ENCODE results near the gene MISFA.
A peak's percentile ranks its signal among the peaks of the same experiment; 100 is the strongest.

The MISFA gene

GRCh38 chr11:18623707-18624106 lies 24.1 kb downstream of the MISFA start:
- TF ChIP-seq, protein P1, sequence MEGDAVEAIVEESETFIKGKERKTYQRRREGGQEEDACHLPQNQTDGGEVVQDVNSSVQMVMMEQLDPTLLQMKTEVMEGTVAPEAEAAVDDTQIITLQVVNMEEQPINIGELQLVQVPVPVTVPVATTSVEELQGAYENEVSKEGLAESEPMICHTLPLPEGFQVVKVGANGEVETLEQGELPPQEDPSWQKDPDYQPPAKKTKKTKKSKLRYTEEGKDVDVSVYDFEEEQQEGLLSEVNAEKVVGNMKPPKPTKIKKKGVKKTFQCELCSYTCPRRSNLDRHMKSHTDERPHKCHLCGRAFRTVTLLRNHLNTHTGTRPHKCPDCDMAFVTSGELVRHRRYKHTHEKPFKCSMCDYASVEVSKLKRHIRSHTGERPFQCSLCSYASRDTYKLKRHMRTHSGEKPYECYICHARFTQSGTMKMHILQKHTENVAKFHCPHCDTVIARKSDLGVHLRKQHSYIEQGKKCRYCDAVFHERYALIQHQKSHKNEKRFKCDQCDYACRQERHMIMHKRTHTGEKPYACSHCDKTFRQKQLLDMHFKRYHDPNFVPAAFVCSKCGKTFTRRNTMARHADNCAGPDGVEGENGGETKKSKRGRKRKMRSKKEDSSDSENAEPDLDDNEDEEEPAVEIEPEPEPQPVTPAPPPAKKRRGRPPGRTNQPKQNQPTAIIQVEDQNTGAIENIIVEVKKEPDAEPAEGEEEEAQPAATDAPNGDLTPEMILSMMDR (IDR thresholded peaks at IDR 0.05; ENCODE audit: low read depth, low read length, poor library complexity, severe bottlenecking), result no peak
- no peak for TF ChIP-seq EZH2phosphoT487 (IDR thresholded peaks at IDR 0.05; ENCODE audit: borderline replicate concordance, low read length)
- Histone ChIP-seq H3K4me2 (ENCODE audit: low read length) (no peak overlapping the region), H3K4me1 (ENCODE audit: control insufficient read depth, low read length) (peaks cover 8% of the 10 kb centered on the region)

GRCh38 chr11:18624161-18624560 lies 24.6 kb downstream of the MISFA start:
- no peaks in the 10 kb centered on the region for H3K36me3 ChIP-seq (ENCODE audit: control insufficient read depth, low read length)
- H3K79me2 ChIP-seq (ENCODE audit: control insufficient read depth, low read length), result peaks cover 93% of the 10 kb centered on the region

More at GRCh38 chr11:18623707-18624106, 24.1 kb downstream of the MISFA start:
- Histone ChIP-seq H4K20me1 (ENCODE audit: control insufficient read depth, insufficient read depth, low read depth, low read length) (no peaks in the 10 kb centered on the region), H3K4me3 (ENCODE audit: low read length) (no peak overlapping the region), H3K79me2 (ENCODE audit: control insufficient read depth, low read length) (peaks cover 93% of the 10 kb centered on the region), H3K9me2 (replicated peaks; ENCODE audit: control insufficient read depth, low read length) (no peaks in the 10 kb centered on the region), H3K9me3 (ENCODE audit: control insufficient read depth, insufficient read depth, low read length) (no peaks in the 10 kb centered on the region), H3K27ac (ENCODE audit: low read depth, low read length) (no peak overlapping the region), H3F3A (ENCODE audit: control insufficient read depth, insufficient read depth) (no peaks in the 10 kb centered on the region), H3K27me3 (ENCODE audit: control insufficient read depth, low read length) (no peaks in the 10 kb centered on the region), H3K36me3 (ENCODE audit: control insufficient read depth, low read length) (no peaks in the 10 kb centered on the region)

GRCh38 chr11:18632841-18633240 lies 33.3 kb downstream of the MISFA start:
- Histone ChIP-seq H3F3A (ENCODE audit: control insufficient read depth, insufficient read depth) (no peaks in the 10 kb centered on the region), H3K9me3 (ENCODE audit: control insufficient read depth, insufficient read depth, low read length) (no peaks in the 10 kb centered on the region), H3K27me3 (ENCODE audit: control insufficient read depth, low read length) (no peaks in the 10 kb centered on the region), H4K20me1 (ENCODE audit: control insufficient read depth, insufficient read depth, low read depth, low read length) (no peaks in the 10 kb centered on the region), H3K4me3 (ENCODE audit: low read length) (peak overlapping the region; percentile 93), H3K79me2 (ENCODE audit: control insufficient read depth, low read length) (peaks cover 61% of the 10 kb centered on the region), H3K36me3 (ENCODE audit: control insufficient read depth, low read length) (no peaks in the 10 kb centered on the region), H3K9me2 (replicated peaks; ENCODE audit: control insufficient read depth, low read length) (no peaks in the 10 kb centered on the region), H3K27ac (ENCODE audit: low read depth, low read length) (no peak overlapping the region), H3K4me2 (ENCODE audit: low read length) (peak overlapping the region; percentile 87), H3K4me1 (ENCODE audit: control insufficient read depth, low read length) (peaks cover 29% of the 10 kb centered on the region)
- no peak for TF ChIP-seq EZH2phosphoT487 (IDR thresholded peaks at IDR 0.05; ENCODE audit: borderline replicate concordance, low read length)
- TF ChIP-seq, protein P1 (IDR thresholded peaks at IDR 0.05; ENCODE audit: low read depth, low read length, poor library complexity, severe bottlenecking), result no peak

More at GRCh38 chr11:18624161-18624560, 24.6 kb downstream of the MISFA start:
- no peak overlapping the region for H3K27ac ChIP-seq (ENCODE audit: low read depth, low read length)
- no peak for TF ChIP-seq EZH2phosphoT487 (IDR thresholded peaks at IDR 0.05; ENCODE audit: borderline replicate concordance, low read length)
- TF ChIP-seq, protein P1 (IDR thresholded peaks at IDR 0.05; ENCODE audit: low read depth, low read length, poor library complexity, severe bottlenecking), result no peak
- H3K4me3 ChIP-seq (ENCODE audit: low read length), result no peak overlapping the region
- no peaks in the 10 kb centered on the region for H3F3A ChIP-seq (ENCODE audit: control insufficient read depth, insufficient read depth)
- H3K4me1 ChIP-seq (ENCODE audit: control insufficient read depth, low read length), result peaks cover 11% of the 10 kb centered on the region
- no peaks in the 10 kb centered on the region for H4K20me1 ChIP-seq (ENCODE audit: control insufficient read depth, insufficient read depth, low read depth, low read length)
- H3K9me3 ChIP-seq (ENCODE audit: control insufficient read depth, insufficient read depth, low read length), result no peaks in the 10 kb centered on the region
- no peak overlapping the region for H3K4me2 ChIP-seq (ENCODE audit: low read length)
- H3K27me3 ChIP-seq (ENCODE audit: control insufficient read depth, low read length), result no peaks in the 10 kb centered on the region
- H3K9me2 ChIP-seq (replicated peaks; ENCODE audit: control insufficient read depth, low read length), result no peaks in the 10 kb centered on the region
